Tongue (tissue), 2 donors: ENCODE measurements around the gene ATP5F1D. TPM values are rescaled to one million over a fixed set of nuclear protein-coding genes. Genes with fewer than 3 reads are reported as not detected.

ENCODE experiments used
- DNase-seq: peaks from one replicate; pipeline ENCODE4 v3.0.0-alpha.2; 2015
- total RNA-seq: library from RNA; depleted of rRNA; stranded (reverse); fragments of >200 nt; gene quantifications from one replicate; pipeline ENCODE4 v1.2.3, GENCODE V29; 2014

The ATP5F1D gene
- total RNA-seq, 1 donor from 2014 or later, result 67.2 TPM

DNA sequence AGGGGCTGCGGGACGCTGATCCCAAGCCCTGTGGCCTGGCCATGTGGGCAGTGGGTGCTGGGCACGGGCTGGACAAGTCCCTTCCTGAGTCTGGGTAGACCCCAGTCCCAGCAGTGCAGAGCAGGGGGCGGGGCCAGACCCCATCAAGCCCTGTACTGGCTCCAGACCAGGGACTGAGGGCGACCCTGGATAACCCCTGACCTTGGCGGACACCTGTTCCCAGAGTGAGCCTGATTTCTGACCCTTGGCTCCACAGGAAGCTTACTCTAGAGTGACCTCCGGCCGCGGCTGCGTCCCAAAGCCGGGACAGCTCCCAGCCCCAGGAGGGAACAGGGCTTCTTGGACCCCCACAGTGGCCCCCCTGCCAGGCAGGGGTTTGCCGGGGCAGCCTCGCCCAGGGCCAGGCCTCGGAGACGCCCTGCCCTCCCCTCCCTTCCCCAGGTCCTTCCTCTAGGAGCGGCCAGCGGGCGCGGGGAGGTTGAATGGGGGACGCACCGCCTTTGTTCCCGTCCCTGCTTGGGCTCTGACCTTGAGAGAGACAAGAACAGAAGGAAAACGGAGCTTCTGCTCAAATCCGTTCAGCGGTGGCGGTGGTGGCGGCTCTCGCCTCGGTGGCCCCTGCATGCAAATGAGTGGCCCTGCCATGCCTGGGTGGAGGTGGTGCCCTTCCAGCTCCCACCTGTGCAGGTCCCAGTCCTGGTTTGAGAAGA lies 41.8 kb downstream of the ATP5F1D start:
- DNase-seq, result no peak

DNA sequence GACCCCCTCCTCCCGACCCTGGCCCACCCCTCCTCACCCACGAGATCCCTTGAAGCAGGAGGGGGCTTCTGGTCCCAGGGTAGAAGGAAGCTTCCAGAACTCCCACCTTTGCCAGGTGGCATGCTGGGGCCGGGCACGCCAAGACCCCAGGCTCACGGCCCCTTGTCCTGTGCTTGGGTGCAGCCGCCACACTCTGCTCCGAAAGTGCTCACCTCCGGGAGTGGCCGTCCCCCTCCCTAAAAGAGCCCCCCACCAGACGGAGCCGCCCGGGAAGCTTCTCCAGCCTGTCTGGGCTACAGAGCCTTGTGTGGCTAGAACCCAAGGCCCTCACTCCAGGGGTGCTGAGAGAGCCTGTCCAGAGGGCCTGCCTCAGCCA lies 42.4 kb downstream of the ATP5F1D start:
- no peak for DNase-seq

DNA sequence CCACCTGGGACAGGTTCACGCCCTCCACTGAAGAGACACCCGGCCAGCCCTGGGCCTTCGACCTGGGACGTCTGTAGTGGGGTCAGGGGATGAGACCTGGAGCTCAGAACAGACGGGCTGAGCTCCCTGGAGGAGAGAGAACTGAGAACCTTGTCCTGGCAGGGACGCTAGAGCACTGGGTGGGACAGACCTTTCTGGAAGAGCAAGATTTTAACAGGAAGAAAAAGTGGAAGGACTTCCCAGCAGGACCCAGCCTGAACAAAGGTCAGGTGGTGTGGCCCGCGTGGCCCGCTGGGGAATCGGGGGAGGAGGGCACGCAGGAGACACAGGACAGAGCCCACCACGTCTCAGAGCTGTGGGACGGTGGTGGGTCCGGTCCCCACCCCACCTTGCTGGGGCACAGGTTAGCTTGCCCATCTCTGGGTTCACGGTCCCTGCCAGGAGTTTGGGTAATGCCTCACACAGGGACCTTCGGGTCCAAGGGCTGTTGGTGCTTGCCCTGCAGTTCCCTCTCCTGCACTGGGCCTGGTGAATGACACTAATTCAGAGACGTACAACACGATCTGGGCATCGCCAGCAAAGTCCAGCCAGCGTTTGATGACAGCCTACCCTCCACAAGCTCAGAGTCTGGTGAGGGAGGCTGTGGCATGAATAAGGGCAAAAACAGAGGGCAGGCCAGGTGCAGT lies 42.9 kb downstream of the ATP5F1D start:
- DNase-seq, result no peak

DNA sequence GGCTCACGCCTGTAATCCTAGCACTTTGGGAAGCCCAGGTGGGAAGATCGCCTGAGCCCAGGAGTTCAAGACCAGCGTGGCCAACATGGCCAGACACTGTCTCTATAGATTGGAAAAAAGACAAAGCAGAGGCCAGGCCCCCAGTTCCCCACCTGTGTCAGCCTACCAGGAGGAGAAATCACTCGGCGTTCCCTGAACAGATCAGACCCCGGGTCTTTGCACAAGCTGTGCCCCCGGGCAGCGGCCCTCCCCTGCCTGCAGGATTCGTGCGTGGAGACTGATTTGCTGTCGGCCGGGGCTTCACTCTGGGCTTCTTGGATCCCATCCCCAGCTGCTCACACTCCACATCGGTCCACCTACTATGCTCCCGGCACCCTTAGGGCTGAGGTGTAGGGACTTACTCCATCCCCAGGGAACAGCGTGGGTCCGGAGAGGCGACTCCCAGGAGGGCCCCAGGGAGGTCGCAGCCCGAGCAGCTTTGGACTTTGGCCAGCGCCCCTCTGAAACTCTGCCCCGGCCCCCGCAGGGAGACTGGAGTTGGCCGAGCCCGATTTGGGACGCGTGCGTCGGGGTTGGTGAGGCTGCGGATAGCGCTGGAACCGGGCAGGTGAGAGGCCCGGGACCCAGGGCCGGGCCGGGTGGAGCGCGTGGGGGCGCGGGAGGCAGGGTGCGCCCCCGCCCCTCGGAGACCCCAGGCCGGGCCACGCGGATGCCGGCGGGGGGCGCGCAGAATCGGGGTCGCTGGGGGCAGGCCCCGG lies 43.6 kb downstream of the ATP5F1D start:
- DNase-seq, result no peak

DNA sequence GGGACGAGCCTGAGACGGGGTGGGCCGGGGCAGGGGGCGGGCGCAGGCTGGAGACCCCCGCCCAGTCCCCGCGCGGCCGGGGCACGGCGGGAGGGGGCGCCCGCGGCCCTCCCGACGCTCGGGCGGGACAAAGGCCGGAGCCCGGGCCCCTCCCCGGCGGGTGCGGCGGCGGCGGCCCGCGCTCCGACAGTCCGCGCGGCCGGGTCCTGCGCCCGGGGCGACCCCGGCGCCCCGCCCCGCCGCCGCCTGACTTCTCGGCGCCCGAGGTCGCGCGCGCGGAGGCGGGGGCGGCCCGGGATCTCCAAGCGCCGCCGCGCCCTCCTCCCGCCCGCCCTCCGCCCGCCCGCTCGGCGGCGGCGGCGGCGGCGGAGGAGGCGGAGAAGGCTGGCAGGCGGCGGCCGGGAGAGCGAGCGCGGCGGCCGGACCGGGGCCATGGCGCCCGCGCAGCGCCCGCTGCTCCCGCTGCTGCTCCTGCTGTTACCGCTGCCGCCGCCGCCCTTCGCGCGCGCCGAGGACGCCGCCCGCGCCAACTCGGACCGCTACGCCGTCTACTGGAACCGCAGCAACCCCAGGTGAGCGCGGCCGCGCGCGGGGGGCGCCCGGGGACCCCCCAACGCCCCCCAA lies 44.3 kb downstream of the ATP5F1D start, which contains the start of gene EFNA2:
EFNA2 (plus strand) TSS at position 137 of the 624 bp plus-strand sequence; CDS start at position 433, 296 bp downstream.
- DNase-seq, result peak; percentile 40

DNA sequence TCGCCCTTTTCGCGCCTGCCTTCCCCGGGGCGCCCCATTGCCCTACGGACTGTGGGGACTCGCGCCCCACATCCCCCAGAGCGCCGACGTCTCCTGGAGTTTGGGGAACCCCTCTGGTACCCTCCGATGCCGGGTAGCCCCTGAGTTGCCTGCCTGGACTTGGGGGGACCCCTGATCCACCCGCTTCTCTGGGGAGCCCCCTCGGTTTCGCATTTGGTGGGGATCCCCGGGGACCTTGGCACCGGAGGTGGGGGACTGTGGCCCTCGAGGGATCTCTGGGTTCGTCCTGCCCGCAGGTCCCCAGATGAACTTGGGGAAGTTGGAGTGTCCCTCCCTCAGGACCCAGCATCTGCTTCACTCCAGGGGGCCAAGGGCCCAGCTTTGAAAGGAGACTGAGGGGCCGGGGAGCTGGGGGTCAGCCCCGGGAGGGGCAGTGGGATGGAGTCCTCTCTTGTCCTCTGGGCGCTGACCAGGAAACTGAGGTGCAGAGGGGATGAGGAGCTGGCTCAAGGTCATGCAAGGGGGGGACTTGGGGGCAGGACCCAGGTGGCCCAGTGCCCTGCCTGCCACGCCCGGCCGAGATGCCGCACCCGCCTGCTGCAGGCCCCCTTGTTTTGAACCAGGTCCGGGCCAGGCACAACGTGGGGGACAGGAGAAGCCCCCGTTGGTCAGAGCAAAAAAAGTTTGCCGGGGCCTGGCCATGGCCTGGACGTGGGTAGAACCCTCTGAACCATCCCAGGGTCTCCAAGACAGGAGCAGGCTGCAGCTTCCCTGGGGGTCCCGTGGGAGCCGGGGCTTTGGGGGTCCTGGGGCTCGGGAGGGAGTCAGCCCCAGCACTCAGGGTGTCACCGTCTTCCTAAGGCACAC lies 45.2 kb downstream of the ATP5F1D start:
- DNase-seq, result no peak

DNA sequence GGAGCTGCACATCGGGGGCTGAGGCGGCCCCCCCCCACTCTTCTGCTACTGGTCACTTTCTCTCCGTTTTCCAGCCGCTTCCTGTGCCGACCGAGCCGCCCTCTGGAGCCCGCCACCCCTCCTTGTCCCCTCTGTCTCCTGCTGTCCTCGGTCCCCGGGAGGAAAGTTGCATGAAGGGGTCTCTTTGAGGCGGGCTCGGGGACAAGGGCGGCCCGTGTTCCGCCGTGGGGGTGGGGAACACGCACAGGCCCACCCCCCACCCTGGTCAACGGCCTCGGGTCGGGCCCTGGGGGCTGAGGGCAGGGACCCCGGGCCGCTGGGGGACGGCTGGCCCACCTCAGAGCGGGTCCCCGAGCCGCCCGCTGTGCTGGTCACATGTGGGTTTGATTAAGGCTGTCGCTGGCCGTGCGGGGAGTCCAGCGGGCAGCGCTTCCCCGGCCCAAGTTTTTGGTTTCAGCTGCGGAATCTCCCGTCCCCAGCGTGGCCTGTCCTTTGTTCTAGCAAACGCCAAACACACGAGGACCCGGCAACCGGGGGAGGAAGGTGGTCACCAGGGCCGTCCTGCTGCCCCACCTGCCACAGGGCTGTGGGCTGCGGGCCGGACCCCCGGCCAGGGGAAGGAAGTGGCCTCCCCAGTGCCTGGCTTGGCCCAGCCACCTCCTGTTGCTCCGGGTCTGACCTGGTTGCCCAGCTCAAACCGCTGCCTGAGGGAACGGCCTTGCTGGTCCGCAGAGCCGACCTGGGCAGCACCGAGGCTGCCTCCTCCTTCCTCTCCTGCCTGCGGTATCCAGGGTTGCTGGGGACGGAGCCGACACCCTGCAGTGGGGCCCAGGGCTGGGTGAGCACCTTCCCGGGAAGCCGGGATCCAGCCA lies 46.0 kb downstream of the ATP5F1D start:
- DNase-seq, result no peak

DNA sequence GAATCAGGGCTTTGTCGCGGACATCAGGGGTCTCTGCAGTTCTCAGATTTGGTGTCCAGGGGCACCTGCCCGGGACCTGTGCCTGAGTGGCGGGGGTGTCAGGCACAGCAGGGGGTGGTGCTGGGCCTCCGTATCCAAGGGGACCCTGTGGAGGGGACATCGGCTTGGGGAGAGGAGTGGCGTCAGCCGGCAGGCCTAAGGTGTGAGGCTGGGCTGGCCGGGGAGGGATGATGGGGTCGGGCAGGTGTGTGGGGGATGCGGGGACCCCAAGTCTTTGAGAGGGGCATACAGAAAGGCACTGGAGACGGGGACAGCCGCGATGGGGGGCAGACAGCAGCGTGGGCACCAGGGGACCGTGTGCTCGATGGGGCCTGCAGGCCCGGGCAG lies 46.7 kb downstream of the ATP5F1D start:
- no peak for DNase-seq

DNA sequence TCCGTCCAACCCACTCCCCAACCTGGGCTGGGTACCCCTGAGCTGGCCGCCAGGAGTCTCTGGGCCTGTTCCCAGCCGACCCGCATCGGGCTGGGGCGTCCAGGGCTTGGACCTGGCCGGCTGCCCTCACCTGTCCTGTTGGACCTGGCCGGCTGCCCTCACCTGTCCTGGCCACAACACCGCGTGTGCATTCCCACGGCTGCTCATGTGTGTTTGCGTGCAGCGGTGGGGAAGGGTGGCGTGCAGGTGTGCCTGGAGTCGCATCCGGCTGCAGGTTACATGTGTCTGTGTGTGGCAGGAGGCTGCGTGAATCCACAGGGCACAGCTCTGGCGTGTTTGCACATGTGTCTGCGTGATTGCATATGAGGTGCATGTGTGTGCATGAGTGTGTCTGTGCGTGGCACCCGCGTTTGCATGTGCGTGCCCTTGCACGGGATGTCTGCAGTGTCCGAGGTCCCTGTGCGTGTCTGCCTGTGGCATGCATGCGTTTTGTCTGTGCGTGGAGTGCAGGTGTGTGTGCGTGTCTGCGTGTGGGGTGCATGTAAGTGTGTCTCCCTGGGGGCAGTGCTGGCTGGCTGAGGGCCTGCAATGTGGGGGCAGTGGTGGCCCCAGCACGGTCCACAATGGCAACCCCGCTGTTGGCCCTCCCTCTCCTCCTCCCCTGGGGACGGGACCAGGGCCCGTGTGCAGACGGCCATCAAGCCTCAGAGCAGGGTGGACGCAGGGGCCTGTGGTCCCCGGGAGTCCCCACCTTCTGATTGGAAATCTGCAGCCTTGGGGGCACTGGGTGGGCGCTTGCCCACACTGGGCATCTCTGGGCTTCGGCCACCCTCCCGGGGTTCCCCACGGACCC lies 47.5 kb downstream of the ATP5F1D start:
- no peak for DNase-seq

DNA sequence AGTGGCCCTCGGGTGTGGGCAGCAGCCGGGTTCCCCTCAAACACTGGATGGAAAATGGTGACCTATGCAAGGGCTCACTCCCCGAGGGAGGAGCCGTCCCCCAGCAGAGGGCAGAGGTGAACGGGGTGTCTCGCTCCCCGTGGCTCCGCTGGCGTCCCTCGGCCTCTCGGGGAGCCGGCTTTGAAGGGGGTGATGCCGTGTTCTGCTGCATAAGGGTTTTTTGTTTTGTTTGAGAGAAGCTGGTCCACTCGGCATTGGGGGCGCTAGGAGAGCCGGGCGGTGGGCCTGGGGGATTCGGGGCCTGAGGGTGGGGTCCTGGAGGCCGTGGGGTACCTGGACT lies 48.1 kb downstream of the ATP5F1D start:
- no peak for DNase-seq

DNA sequence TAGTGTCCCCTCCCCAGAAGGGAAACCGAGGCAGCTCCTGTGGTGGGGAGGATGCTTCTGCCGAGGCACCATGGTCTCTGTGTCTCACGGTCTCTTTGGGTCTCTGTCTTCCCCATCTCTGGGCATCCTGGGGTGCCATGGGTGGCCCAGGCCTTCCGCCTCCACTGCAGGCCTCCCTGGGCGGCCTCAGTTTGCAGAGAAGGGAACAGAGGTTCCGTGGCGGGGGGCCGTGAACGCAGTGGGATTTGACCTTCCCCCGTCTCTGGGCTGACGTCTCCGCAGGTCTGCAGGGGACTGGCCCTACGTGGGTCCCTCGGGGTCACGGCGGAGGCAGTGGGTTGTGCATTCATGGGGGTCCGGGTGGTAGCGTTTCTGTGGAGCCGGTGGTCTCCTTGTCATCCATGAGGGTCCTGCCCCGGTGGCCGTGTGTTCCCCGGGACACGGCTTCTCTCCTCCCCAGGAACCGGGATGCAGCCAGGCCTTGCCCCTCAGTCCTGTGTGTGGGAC lies 48.7 kb downstream of the ATP5F1D start:
- no peak for DNase-seq

DNA sequence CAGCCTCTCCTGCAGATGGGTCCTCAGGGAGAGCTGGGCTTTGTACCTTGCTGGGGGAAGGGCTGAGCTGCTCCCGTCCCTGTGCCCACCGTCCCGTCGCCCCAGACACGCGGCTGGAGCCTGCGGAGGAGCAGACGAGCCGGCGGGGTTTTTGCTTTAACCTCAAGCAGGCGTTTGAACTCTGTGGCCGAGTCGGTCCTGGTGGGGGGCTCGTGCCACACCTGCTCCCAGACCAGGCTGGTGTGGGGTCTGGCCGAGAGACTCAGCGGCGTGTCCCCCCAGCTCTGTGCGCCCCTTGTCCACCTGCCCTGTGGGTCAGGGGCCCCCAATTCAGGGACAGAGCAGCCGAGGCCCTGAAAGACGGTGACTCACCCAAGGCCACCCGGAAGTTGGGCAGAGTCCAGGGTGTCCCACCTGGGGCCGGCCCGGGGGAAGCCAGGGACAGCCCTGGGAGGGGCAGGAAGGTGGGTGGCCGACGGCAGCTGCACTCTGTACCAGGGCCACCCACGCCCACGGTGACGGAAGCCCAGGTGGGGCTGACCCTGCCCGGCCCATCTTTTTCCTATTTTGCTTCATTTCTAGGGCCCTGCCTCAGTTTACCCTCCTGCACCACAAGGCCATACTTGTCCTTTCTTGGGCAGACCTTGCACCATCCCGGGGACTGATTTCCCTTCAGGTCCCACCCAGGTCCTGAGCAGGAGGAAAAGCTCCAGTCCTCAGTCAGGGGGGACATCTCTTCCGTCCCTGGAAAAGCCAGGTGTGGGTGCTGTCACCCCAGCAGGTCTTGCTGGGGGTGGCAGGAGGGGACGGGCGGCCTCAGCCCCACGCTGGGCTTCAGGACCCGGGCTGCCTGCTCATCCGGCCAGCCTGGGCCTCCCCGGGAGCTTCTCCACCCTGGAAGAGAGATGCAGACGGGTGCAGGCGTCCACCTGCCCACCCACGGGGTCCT lies 49.4 kb downstream of the ATP5F1D start:
- DNase-seq, result no peak

DNA sequence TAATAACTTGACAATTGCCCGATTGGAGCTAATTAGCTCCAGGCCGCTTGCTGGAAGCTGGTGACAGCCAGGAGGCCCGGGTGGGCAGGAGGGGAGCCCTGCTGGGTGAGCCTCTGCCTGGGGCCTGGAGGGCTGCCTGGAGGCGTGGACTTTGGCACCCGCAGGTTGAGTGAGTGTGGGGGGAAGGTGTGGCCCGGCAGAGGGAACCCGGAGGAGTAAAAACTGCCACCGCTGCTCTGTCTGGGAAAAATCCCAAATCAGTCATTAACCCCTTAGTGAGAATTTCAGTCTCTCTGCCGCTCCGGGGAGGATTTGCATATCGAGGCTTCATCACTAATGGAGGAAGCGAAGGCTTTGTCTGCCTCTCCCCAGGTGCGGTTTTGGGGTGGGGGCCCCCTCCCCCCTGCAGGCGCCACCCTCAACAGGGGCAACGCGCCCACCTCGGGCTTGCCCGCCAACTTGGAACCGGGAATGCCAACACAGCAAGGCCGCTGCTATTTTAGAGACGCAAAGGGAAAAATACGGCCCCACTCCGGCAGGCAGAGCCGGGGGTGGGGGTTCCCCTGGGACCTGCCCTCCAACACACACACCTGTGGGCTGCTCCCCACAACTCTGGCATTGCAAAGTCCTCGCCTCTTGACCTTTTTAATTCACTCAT lies 50.3 kb downstream of the ATP5F1D start:
- DNase-seq, result no peak

DNA sequence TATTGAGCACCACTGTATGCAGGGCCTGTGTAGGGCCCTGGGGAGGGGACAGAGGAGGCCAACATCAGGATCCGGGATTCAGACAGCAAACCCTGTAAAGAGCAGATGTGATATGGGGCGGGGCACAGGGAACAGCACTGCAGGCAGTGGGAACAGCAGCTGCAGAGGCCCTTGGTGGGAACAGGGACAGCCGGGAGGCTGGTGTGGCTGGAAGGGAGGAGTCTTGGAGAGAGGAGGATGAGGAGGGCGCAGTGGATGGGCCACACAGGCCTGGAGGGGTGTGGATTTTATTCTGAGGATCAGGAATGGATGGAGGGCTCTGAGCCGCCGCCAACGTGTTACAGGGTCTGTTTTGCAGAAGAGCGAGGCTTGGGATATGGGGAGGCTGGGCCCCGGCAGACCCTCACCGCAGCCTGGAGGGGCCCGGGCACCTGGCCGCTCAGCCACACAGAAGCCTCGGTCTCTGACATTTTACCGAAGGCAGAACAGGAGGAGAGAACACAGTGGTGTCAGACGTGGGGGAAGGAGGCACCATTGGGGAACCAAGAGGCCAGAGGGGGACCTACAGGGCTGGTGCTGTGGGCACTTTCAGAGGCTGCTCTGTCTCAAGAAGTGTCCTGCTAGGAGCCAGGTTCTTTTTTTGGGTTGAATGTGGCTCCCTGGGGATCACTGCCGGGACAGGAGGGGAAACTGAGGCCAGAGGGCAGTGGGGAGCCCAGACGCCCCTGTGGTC lies 51.0 kb downstream of the ATP5F1D start:
- no peak for DNase-seq

DNA sequence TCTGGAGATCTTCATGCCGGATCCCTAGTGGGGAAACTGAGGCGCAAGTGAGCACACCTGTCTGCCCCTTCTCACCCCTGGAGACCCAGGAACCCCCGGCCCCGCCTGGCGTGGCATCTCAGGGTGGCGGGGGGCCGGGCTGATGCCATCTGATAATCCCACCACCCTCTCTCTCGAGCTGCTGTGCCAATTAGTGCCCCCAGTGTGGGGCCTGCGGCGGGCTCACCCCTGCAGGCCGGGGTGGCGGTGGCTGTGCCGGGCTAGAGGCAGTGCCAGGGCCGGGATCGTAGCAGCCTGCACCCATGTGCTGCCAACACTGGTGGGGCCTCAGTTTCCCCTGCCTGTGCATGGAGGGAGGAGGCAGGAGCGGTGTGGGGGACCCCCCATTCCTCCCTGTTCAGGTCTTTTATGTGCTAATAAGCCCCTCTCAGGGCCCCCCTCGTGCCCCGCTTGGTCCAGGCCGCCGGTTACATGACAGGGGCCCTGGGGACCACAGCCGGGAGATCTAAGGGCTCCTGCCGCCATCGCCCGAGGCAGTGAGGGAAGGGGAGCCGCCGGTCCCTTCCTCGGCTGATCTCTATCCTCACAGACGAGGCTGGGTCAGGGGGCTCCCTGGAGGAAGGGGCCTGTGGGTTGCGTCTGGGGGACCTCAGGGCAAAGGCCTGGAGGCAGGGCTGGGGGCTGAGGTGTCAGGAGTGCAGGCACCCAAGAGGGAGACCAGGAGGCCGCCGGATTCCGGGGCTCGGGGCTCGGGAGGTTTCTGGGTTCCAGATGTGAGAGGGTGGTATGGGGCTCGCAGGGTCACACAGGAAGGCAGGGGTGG lies 52.4 kb downstream of the ATP5F1D start:
- no peak for DNase-seq
